HG02571 (cell line): ENCODE measurements around the gene JARID2.

ENCODE experiments used
- ATAC-seq: cut with Tn5 transposase; IDR thresholded peaks from one replicate; pipeline ENCODE4 v1.9.1; 2021; ENCODE audit warnings: mild to moderate bottlenecking, moderate library complexity; ENCODE audit not compliant: unreplicated experiment

JARID2 gene

GRCh38 chr6:15453186-15453585, 207.3 kb downstream of the JARID2 start:
- no peak for ATAC-seq

- no peak for ATAC-seq
Observed at GRCh38 chr6:15453622-15454021, 207.8 kb downstream of the JARID2 start.

- ATAC-seq = no peak
Observed at GRCh38 chr6:15456422-15456821, 210.6 kb downstream of the JARID2 start.

- no peak for ATAC-seq
Observed at GRCh38 chr6:15457121-15457650, 211.3 kb downstream of the JARID2 start.

- no peak for ATAC-seq
Observed at GRCh38 chr6:15458021-15458459, 212.2 kb downstream of the JARID2 start.

GRCh38 chr6:15460110-15460727, 214.3 kb downstream of the JARID2 start:
- ATAC-seq = no peak

GRCh38 chr6:15461127-15461944, 215.5 kb downstream of the JARID2 start:
- ATAC-seq = no peak

GRCh38 chr6:15462256-15462655, 216.4 kb downstream of the JARID2 start:
- no peak for ATAC-seq

- ATAC-seq = no peak
Observed at GRCh38 chr6:15462717-15463525, 217.1 kb downstream of the JARID2 start.

GRCh38 chr6:15464211-15464725, 218.4 kb downstream of the JARID2 start:
- ATAC-seq = no peak

GRCh38 chr6:15465212-15465611, 219.3 kb downstream of the JARID2 start:
- no peak for ATAC-seq

GRCh38 chr6:15470746-15471145, 224.9 kb downstream of the JARID2 start:
- no peak for ATAC-seq

- no peak for ATAC-seq
Observed at GRCh38 chr6:15472621-15473020, 226.8 kb downstream of the JARID2 start.

GRCh38 chr6:15473174-15473573, 227.3 kb downstream of the JARID2 start:
- ATAC-seq = no peak

GRCh38 chr6:15473741-15474161, 227.9 kb downstream of the JARID2 start:
- no peak for ATAC-seq

- no peak for ATAC-seq
Observed at GRCh38 chr6:15474196-15474595, 228.3 kb downstream of the JARID2 start.

GRCh38 chr6:15475261-15475660, 229.4 kb downstream of the JARID2 start:
- no peak for ATAC-seq

GRCh38 chr6:15475872-15476271, 230.0 kb downstream of the JARID2 start:
- no peak for ATAC-seq

- ATAC-seq = no peak
Observed at GRCh38 chr6:15476631-15477380, 230.9 kb downstream of the JARID2 start.

- no peak for ATAC-seq
Observed at GRCh38 chr6:15477746-15478145, 231.9 kb downstream of the JARID2 start.
